Epidermal melanocyte (primary cell): ENCODE data around the gene OR10G7.
"Not testable (repeated sequence)": the region's sequence is repeated elsewhere in the genome, so short reads cannot be mapped to it uniquely, and the experiment has no call there.

Experiments
- DNase-seq: peaks from one replicate; pipeline ENCODE4 v3.0.0; 2011; ENCODE audit warnings: low spot score; ENCODE audit not compliant: insufficient read length

OR10G7 gene

GRCh38 chr11:124043420-124043819 lies 2.3 kb upstream of the OR10G7 start:
- no peak for DNase-seq

GRCh38 chr11:124039557-124039956 lies 1.6 kb downstream of the OR10G7 start:
- DNase-seq = no peak

GRCh38 chr11:124036666-124037065 lies 4.5 kb downstream of the OR10G7 start:
- no peak for DNase-seq

- DNase-seq = no peak
Observed at GRCh38 chr11:124026498-124026897, 14.6 kb downstream of the OR10G7 start, which contains the start of gene OR10G8. Gene OR10G8, plus strand, starts transcription at chr11:124026798. Its CDS starts 2,825 bp downstream, at chr11:124029623.

GRCh38 chr11:124015837-124016236 lies 25.3 kb downstream of the OR10G7 start:
- not testable (repeated sequence) for DNase-seq

- no peak for DNase-seq
Observed at GRCh38 chr11:124012697-124013096, 28.4 kb downstream of the OR10G7 start, which contains the start of gene OR10G4. Gene OR10G4, plus strand, starts transcription at chr11:124012997. Its CDS starts 2,578 bp downstream, at chr11:124015575.

GRCh38 chr11:123995119-123995518 lies 46.0 kb downstream of the OR10G7 start, which contains the start of gene OR10G6:
Gene OR10G6, minus strand, starts transcription at chr11:123995161. Its CDS starts 0 bp downstream, at chr11:123995161.
- no peak for DNase-seq
